Gastrocnemius medialis (tissue), 4 donors: Measurements from ENCODE around the gene KCND3.

ENCODE experiments used
- CTCF ChIP-seq, 5 experiments: fragments of 450-650 bp in 3 of 5; fragments of 200-600 bp in 2 of 5; sonication (generic) in 2 of 5; IDR thresholded peaks in 4 of 5; conservative IDR thresholded peaks in 1 of 5; 1 replicate in 4 of 5; 2 replicates in 1 of 5; pipeline ENCODE4 v1.5.1; 2016 to 2019; ENCODE audit warnings: antibody characterized with exemption in 5 of 5, mild to moderate bottlenecking in 3 of 5, moderate library complexity in 3 of 5
- POLR2A ChIP-seq, 2 donors: fragments of 450-650 bp; IDR thresholded peaks; one replicate each; pipeline ENCODE4 v1.6.1; 2017; ENCODE audit warnings: antibody characterized with exemption in 2 of 2, mild to moderate bottlenecking in 2 of 2, moderate library complexity in 2 of 2

DNA sequence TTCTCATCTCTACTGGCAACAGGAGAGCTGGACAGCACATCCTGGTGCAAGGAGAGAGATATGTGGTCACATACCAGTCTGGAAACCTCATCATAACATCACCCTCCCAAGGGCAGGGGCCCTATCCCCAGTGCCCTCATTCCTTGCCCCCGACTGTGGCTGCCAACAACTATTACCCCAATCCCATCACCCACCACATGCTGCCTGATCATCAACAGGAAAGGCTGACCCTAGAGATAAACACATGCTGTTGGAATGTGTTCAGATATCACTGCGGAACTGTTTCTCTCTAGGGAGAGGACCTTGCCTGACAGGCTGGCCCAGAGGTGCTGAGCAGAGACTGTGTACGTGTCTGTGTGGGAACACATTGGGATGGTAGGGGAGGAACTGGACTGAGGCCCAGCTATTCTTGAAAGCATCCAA lies 245.8 kb downstream of the KCND3 start:
- no peak for TF ChIP-seq CTCF (IDR thresholded peaks at IDR 0.05 in 4 of 5, conservative IDR thresholded peaks at IDR 0.05 in 1 of 5)
- no peak for TF ChIP-seq POLR2A (IDR thresholded peaks at IDR 0.05)
